ENCODE measurements around the gene CA10. TPM values are rescaled to one million over a fixed set of nuclear protein-coding genes. Genes with fewer than 3 reads are reported as not detected.
A peak's percentile ranks its signal among the peaks of the same experiment; 100 is the strongest.

Gene CA10
- polyA plus RNA-seq, 1 donor (not counting 4 experiments of a cell fraction or from before 2014, with no cell fraction given): 2.9 TPM

GRCh38 chr17:52148969-52149351 is 9.6 kb downstream of the CA10 start:
- dilution Hi-C loops (cut with MboI; ENCODE audit: extremely low pct_ligation_motif_present, low sequenced_read_pairs): no loop called here
- Histone ChIP-seq H3K36me3 (ENCODE audit: control insufficient read depth in 2 of 2, extremely low read depth in 1 of 2, insufficient read depth in 2 of 2, low read length in 2 of 2) (no peaks in the 10 kb centered on the region), H4K20me1 (ENCODE audit: control insufficient read depth, extremely low read depth, insufficient read depth, low read length) (no peaks in the 10 kb centered on the region), H2AFZ (ENCODE audit: control insufficient read depth, low read length) (no peak overlapping the region), H3K4me1 (ENCODE audit: control insufficient read depth, extremely low read depth, insufficient read depth, low read length) (peaks cover 57% of the 10 kb centered on the region), H3K4me3 (ENCODE audit: control insufficient read depth in 2 of 3, extremely low read depth in 1 of 3, insufficient read depth in 2 of 3, low read depth in 1 of 3, low read length in 3 of 3) (no peak overlapping the region), H3K27me3 (ENCODE audit: control insufficient read depth, extremely low read depth, insufficient read depth, low read length) (no peaks in the 10 kb centered on the region), H3K79me2 (ENCODE audit: control insufficient read depth, insufficient read depth, low read length) (no peaks in the 10 kb centered on the region), H3K9ac (ENCODE audit: control insufficient read depth, extremely low read depth, insufficient read depth, low read length) (no peak overlapping the region), H3K9me1 (ENCODE audit: control insufficient read depth, extremely low read depth, insufficient read depth, low read length) (no peaks in the 10 kb centered on the region), H3K27ac (ENCODE audit: control insufficient read depth, insufficient read depth, low read length) (peak overlapping the region; percentile 75), H3K4me2 (ENCODE audit: control insufficient read depth, extremely low read depth, insufficient read depth, low read depth, low read length) (peak overlapping the region; percentile 42), H3K9me3 (ENCODE audit: control insufficient read depth, low read depth, low read length) (no peaks in the 10 kb centered on the region)
- TF ChIP-seq, protein P1, sequence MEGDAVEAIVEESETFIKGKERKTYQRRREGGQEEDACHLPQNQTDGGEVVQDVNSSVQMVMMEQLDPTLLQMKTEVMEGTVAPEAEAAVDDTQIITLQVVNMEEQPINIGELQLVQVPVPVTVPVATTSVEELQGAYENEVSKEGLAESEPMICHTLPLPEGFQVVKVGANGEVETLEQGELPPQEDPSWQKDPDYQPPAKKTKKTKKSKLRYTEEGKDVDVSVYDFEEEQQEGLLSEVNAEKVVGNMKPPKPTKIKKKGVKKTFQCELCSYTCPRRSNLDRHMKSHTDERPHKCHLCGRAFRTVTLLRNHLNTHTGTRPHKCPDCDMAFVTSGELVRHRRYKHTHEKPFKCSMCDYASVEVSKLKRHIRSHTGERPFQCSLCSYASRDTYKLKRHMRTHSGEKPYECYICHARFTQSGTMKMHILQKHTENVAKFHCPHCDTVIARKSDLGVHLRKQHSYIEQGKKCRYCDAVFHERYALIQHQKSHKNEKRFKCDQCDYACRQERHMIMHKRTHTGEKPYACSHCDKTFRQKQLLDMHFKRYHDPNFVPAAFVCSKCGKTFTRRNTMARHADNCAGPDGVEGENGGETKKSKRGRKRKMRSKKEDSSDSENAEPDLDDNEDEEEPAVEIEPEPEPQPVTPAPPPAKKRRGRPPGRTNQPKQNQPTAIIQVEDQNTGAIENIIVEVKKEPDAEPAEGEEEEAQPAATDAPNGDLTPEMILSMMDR (optimal IDR thresholded peaks at IDR 0.05 in 1 of 3, IDR thresholded peaks at IDR 0.05 in 1 of 3, conservative IDR thresholded peaks at IDR 0.05 in 1 of 3; ENCODE audit: extremely low read depth in 1 of 3, insufficient read depth in 2 of 3, low read length in 3 of 3): no peak
- no peak for TF ChIP-seq EZH2 (IDR thresholded peaks at IDR 0.05; ENCODE audit: low read length)
- FAIRE-seq: peak; percentile 92
- no peak for DNase-seq (ENCODE audit: low read depth, low spot score)

- H3K9me3 ChIP-seq (ENCODE audit: control insufficient read depth, low read depth, low read length): no peaks in the 10 kb centered on the region
- no peaks in the 10 kb centered on the region for H3K79me2 ChIP-seq (ENCODE audit: control insufficient read depth, insufficient read depth, low read length)
- DNase-seq (ENCODE audit: low read depth, low spot score) (no peak), FAIRE-seq (peak; percentile 93)
- H3K36me3 ChIP-seq (ENCODE audit: control insufficient read depth in 2 of 2, extremely low read depth in 1 of 2, insufficient read depth in 2 of 2, low read length in 2 of 2): no peaks in the 10 kb centered on the region
- H3K9me1 ChIP-seq (ENCODE audit: control insufficient read depth, extremely low read depth, insufficient read depth, low read length): no peaks in the 10 kb centered on the region
- no peak overlapping the region for H2AFZ ChIP-seq (ENCODE audit: control insufficient read depth, low read length)
- dilution Hi-C loops (cut with MboI; ENCODE audit: extremely low pct_ligation_motif_present, low sequenced_read_pairs): no loop called here
- H3K4me3 ChIP-seq (ENCODE audit: control insufficient read depth in 2 of 3, extremely low read depth in 1 of 3, insufficient read depth in 2 of 3, low read depth in 1 of 3, low read length in 3 of 3): no peak overlapping the region
- H3K9ac ChIP-seq (ENCODE audit: control insufficient read depth, extremely low read depth, insufficient read depth, low read length): no peak overlapping the region
- H3K27me3 ChIP-seq (ENCODE audit: control insufficient read depth, extremely low read depth, insufficient read depth, low read length): no peaks in the 10 kb centered on the region
- H4K20me1 ChIP-seq (ENCODE audit: control insufficient read depth, extremely low read depth, insufficient read depth, low read length): no peaks in the 10 kb centered on the region
- H3K27ac ChIP-seq (ENCODE audit: control insufficient read depth, insufficient read depth, low read length): peak overlapping the region; percentile 75
- TF ChIP-seq EZH2 (IDR thresholded peaks at IDR 0.05; ENCODE audit: low read length): no peak
- H3K4me2 ChIP-seq (ENCODE audit: control insufficient read depth, extremely low read depth, insufficient read depth, low read depth, low read length): peak overlapping the region; percentile 42
- H3K4me1 ChIP-seq (ENCODE audit: control insufficient read depth, extremely low read depth, insufficient read depth, low read length): peaks cover 62% of the 10 kb centered on the region
These were observed 10.1 kb downstream of the CA10 start for GRCh38 chr17:52148288-52148968.

- H3K9me1 ChIP-seq (ENCODE audit: control insufficient read depth, extremely low read depth, insufficient read depth, low read length): no peaks in the 10 kb centered on the region
- FAIRE-seq (no peak), DNase-seq (ENCODE audit: low read depth, low spot score) (no peak)
- no peaks in the 10 kb centered on the region for H3K79me2 ChIP-seq (ENCODE audit: control insufficient read depth, insufficient read depth, low read length)
- H3K4me2 ChIP-seq (ENCODE audit: control insufficient read depth, extremely low read depth, insufficient read depth, low read depth, low read length): peak overlapping the region; percentile 42
- peak overlapping the region; percentile 75 for H3K27ac ChIP-seq (ENCODE audit: control insufficient read depth, insufficient read depth, low read length)
- no peak overlapping the region for H3K4me3 ChIP-seq (ENCODE audit: control insufficient read depth in 2 of 3, extremely low read depth in 1 of 3, insufficient read depth in 2 of 3, low read depth in 1 of 3, low read length in 3 of 3)
- dilution Hi-C loops (cut with MboI; ENCODE audit: extremely low pct_ligation_motif_present, low sequenced_read_pairs): no loop called here
- no peak overlapping the region for H2AFZ ChIP-seq (ENCODE audit: control insufficient read depth, low read length)
- TF ChIP-seq, protein P1 (optimal IDR thresholded peaks at IDR 0.05 in 1 of 3, IDR thresholded peaks at IDR 0.05 in 1 of 3, conservative IDR thresholded peaks at IDR 0.05 in 1 of 3; ENCODE audit: extremely low read depth in 1 of 3, insufficient read depth in 2 of 3, low read length in 3 of 3): no peak
- TF ChIP-seq EZH2 (IDR thresholded peaks at IDR 0.05; ENCODE audit: low read length): no peak
- H3K4me1 ChIP-seq (ENCODE audit: control insufficient read depth, extremely low read depth, insufficient read depth, low read length): peaks cover 63% of the 10 kb centered on the region
- no peaks in the 10 kb centered on the region for H3K27me3 ChIP-seq (ENCODE audit: control insufficient read depth, extremely low read depth, insufficient read depth, low read length)
- no peaks in the 10 kb centered on the region for H4K20me1 ChIP-seq (ENCODE audit: control insufficient read depth, extremely low read depth, insufficient read depth, low read length)
- H3K9ac ChIP-seq (ENCODE audit: control insufficient read depth, extremely low read depth, insufficient read depth, low read length): no peak overlapping the region
- H3K36me3 ChIP-seq (ENCODE audit: control insufficient read depth in 2 of 2, extremely low read depth in 1 of 2, insufficient read depth in 2 of 2, low read length in 2 of 2): no peaks in the 10 kb centered on the region
- no peaks in the 10 kb centered on the region for H3K9me3 ChIP-seq (ENCODE audit: control insufficient read depth, low read depth, low read length)
These were observed 10.6 kb downstream of the CA10 start for GRCh38 chr17:52147872-52148271.

All from keratinocyte (primary cell).